Esophagus muscularis mucosa (tissue), 4 donors: ENCODE results near the gene SLC2A5. TPM values are rescaled to one million over a fixed set of nuclear protein-coding genes. Genes with fewer than 3 reads are reported as not detected.
"Not testable (repeated sequence)": the region's sequence is repeated elsewhere in the genome, so short reads cannot be mapped to it uniquely, and the experiment has no call there.

Experiments used
- DNase-seq: peaks from one replicate; pipeline ENCODE4 v3.0.0-alpha.2; 2017; ENCODE audit errors: extremely low spot score
- H3K27ac ChIP-seq, 4 donors: fragments of 200-600 bp; sonication (generic); replicated peaks in 1 of 4; 1 replicate in 3 of 4; 2 replicates in 1 of 4; pipeline ENCODE4 v1.5.1; 2016 to 2019; ENCODE audit warnings: mild to moderate bottlenecking in 1 of 4
- H3K27me3 ChIP-seq, 4 donors: fragments of 200-600 bp; sonication (generic); one replicate each; pipeline versions ENCODE4 v1.5.1 to v1.6.0; 2016 to 2019
- H3K36me3 ChIP-seq, 4 donors: fragments of 200-600 bp; sonication (generic); one replicate each; pipeline ENCODE4 v1.5.1; 2016 to 2019
- H3K4me1 ChIP-seq, 4 donors: fragments of 200-600 bp; sonication (generic); one replicate each; pipeline ENCODE4 v1.5.1; 2016 to 2019
- H3K4me3 ChIP-seq, 4 donors: fragments of 200-600 bp; sonication (generic); 1 replicate in 2 of 4; 2 replicates in 2 of 4; pipeline ENCODE4 v1.5.1; 2016 to 2019; ENCODE audit warnings: mild to moderate bottlenecking in 4 of 4, moderate library complexity in 1 of 4
- H3K9me3 ChIP-seq, 4 donors: fragments of 200-600 bp; sonication (generic); 1 replicate in 3 of 4; 2 replicates in 1 of 4; pipeline ENCODE4 v1.5.1; 2016 to 2019
- EP300 ChIP-seq: sonication (generic); formaldehyde crosslinking; IDR thresholded peaks from one replicate; pipeline ENCODE4 v1.6.1; 2017; ENCODE audit warnings: antibody characterized with exemption
- POLR2A ChIP-seq: fragments of 450-650 bp; IDR thresholded peaks from one replicate; pipeline ENCODE4 v1.6.1; 2017; ENCODE audit warnings: antibody characterized with exemption, moderate library complexity, mild to moderate bottlenecking, low read depth
- POLR2AphosphoS5 ChIP-seq, 2 donors: sonication (generic); formaldehyde crosslinking; IDR thresholded peaks; one replicate each; pipeline ENCODE4 v1.6.1; 2017; ENCODE audit warnings: antibody characterized with exemption in 2 of 2
- WGBS: methylation state at CpG from one replicate; pipeline ENCODE4 v1.1.5; 2018; 5-methylcytosine and 5-hydroxymethylcytosine counted together
- intact Hi-C: fragments of 100-400 bp; cut with DNase I; formaldehyde crosslinking; loops from one replicate; pipeline ENCODE4 v1.15.1; 2023
- total RNA-seq, 4 donors: library from RNA; depleted of rRNA; stranded (reverse); fragments of >200 nt; gene quantifications; one replicate each; pipeline versions ENCODE4 v1.1.0 to v1.2.1, GENCODE V29; 2016
- TF ChIP-seq, protein P1 (sequence below), 3 experiments: fragments of 200-600 bp in 2 of 3; fragments of 450-650 bp in 1 of 3; sonication (generic) in 2 of 3; IDR thresholded peaks; one replicate each; pipeline ENCODE4 v1.5.1; 2017 to 2019; ENCODE audit warnings: antibody characterized with exemption in 3 of 3, mild to moderate bottlenecking in 2 of 3, moderate library complexity in 1 of 3

SLC2A5 gene
- total RNA-seq, 4 donors from 2014 or later: 0.06 to 2.0 (median 0.57) TPM; not detected in 1

DNA sequence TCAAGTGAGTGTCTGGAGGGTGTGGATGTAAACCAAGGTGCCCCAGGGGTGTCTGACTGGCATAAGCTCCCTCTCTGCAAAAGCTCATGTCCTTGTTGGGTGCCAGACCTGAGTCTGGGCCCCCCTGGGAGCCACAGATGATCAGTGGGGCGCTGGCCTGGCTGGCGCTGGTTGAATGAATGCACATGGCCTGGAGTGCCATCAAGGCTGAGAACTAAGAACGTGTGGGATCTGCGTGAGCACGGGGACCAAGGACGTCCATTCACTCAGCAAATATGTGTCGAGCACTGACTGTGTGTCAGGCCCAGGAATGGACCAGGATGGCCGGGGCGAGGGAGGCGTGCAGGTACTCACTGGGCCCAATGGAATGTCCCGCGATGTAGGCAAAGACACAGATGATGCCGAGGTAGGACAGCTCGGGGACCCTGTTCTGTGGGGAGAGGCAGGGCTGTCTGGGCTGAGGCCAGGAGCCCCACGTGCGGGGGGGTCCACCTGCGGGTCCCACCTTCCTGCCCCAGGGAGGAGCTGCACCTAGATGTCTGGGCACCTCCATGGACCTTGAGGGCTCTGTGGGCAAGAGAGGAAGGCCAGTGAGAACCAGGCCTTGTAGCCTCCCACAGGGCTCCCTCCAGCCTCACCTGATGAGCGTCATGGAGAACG, 62.3 kb downstream of the SLC2A5 start:
- Histone ChIP-seq H3K4me1 (peaks cover 0 to 18% (median 0%) of the 10 kb centered on the region in 4 donors), H3K4me3 (no peak overlapping the region), H3K27me3 (no peaks in the 10 kb centered on the region), H3K36me3 (no peaks in the 10 kb centered on the region), H3K27ac (no peak overlapping the region), H3K9me3 (no peaks in the 10 kb centered on the region)
- WGBS: 93% methylated on average over 16 of the region's 19 CpGs
- TF ChIP-seq POLR2AphosphoS5 (IDR thresholded peaks at IDR 0.05): no peak
- no peak for TF ChIP-seq POLR2A
- TF ChIP-seq, protein P1, sequence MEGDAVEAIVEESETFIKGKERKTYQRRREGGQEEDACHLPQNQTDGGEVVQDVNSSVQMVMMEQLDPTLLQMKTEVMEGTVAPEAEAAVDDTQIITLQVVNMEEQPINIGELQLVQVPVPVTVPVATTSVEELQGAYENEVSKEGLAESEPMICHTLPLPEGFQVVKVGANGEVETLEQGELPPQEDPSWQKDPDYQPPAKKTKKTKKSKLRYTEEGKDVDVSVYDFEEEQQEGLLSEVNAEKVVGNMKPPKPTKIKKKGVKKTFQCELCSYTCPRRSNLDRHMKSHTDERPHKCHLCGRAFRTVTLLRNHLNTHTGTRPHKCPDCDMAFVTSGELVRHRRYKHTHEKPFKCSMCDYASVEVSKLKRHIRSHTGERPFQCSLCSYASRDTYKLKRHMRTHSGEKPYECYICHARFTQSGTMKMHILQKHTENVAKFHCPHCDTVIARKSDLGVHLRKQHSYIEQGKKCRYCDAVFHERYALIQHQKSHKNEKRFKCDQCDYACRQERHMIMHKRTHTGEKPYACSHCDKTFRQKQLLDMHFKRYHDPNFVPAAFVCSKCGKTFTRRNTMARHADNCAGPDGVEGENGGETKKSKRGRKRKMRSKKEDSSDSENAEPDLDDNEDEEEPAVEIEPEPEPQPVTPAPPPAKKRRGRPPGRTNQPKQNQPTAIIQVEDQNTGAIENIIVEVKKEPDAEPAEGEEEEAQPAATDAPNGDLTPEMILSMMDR (IDR thresholded peaks at IDR 0.05): no peak
- TF ChIP-seq EP300: no peak
- DNase-seq: no peak
- intact Hi-C loops: loop anchor here (5.0 kb wide), 1 partner anchor 95 kb away; no protein-coding TSS in a partner anchor

DNA sequence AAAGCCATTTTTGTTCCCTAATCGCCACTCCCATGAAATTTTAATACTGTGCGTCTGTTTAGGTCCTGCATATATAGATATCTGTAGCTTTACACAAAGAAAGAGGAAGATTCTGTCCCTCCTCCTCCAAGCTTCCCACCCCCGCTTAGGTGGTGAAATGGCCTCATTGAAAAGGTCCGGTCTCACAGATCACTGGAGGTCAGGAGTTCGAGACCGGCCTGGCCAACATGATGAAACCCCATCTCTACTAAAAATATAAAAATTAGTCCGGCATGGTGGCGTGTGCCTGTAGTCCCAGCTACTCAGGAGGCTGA, 64.1 kb downstream of the SLC2A5 start:
- Histone ChIP-seq H3K9me3 (no peaks in the 10 kb centered on the region), H3K27me3 (no peaks in the 10 kb centered on the region), H3K27ac (no peak overlapping the region), H3K36me3 (no peaks in the 10 kb centered on the region), H3K4me1 (peaks cover 0 to 13% (median 0%) of the 10 kb centered on the region in 4 donors), H3K4me3 (no peak overlapping the region)
- WGBS: 72% methylated on average over 8 of the region's 8 CpGs
- TF ChIP-seq POLR2AphosphoS5 (IDR thresholded peaks at IDR 0.05) (no peak), EP300 (no peak), POLR2A (no peak)
- TF ChIP-seq, protein P1 (IDR thresholded peaks at IDR 0.05): no peak
- intact Hi-C loops: loop anchor here (5.0 kb wide), 1 partner anchor 97 kb away; no protein-coding TSS in a partner anchor
- no peak for DNase-seq

DNA sequence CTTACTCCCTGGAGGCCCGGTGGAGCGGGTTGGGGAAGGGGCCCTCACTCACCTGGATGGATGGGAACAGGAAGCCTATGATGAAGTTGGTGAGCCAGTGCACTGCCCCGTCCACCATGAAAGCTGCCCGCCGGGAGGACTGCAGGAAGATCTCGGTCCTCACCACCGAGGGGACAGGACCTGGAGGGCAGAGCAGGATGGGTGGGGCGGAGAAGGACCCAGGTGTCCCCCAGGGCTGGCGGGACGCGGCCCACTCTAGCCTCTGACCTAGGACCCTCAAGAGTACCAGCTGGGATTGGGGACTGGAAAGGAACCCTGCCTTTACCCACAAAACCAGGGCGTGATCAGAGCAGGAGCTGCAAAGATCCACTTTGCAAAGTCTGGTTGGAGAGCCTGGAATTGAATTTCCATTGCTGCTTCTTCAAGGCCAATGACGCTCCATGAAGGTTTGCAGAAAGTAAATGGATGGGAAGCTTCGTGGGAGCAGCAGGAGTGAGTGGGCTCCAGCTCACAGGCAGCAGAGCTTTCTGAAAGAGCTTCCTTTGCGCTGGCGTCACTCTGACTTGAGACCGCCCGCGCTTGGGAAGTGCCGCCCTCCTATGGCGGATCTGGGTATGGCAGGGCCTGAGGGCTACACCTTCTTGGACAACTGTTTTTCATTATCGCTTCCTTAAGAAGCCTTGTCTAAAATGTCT, 64.6 kb downstream of the SLC2A5 start:
- Histone ChIP-seq H3K27ac (no peak overlapping the region), H3K36me3 (no peaks in the 10 kb centered on the region), H3K27me3 (no peaks in the 10 kb centered on the region), H3K9me3 (no peaks in the 10 kb centered on the region), H3K4me3 (no peak overlapping the region), H3K4me1 (peaks cover 0 to 8% (median 0%) of the 10 kb centered on the region in 4 donors)
- WGBS: 46% methylated on average over 14 of the region's 22 CpGs
- intact Hi-C loops: loop anchor here (5.0 kb wide), 1 partner anchor 97 kb away; no protein-coding TSS in a partner anchor
- TF ChIP-seq POLR2AphosphoS5 (IDR thresholded peaks at IDR 0.05): no peak
- TF ChIP-seq, protein P1 (IDR thresholded peaks at IDR 0.05): peak; percentile 90 to 96 (median 94)
- peak; percentile 95 for DNase-seq

DNA sequence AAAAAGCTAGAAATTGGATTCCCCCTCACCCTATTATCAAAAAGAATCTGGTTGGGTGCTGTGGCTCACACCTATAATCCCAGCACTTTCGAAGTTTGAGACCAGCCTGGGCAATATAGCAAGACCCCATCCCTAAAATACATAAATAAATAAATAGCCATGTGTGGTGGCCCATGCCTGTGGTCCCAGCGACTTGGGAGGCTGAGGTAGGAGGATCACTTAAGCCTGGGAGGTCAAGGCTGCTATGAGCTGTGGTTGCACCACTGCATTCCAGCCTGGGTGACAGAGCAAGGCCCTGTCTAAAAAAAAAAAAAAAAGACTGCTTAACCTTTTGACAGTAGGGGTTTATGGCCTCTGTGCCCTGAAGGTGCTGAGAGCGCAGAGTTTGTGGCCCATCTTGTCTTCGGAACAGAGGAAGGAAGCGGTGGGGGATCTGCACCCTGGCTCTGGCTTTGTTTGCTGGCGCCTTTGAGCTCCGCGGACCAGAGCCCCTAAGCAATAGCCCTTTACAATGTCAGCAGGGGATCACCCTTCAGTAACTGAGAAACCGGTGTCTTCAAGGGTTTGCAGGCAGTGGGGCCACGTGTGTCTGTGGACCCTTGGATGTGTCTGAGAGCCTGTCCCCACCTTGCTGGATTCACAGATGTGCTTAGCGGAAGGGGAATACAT, 65.3 kb downstream of the SLC2A5 start:
- Histone ChIP-seq H3K27ac (no peak overlapping the region), H3K4me3 (no peak overlapping the region), H3K36me3 (no peaks in the 10 kb centered on the region), H3K9me3 (no peaks in the 10 kb centered on the region), H3K27me3 (no peaks in the 10 kb centered on the region), H3K4me1 (peaks cover 0 to 8% (median 0%) of the 10 kb centered on the region in 4 donors)
- intact Hi-C loops: no loop called here
- DNase-seq: no peak
- 86% methylated on average over 11 of the region's 11 CpGs for WGBS
- TF ChIP-seq POLR2A (no peak), POLR2AphosphoS5 (IDR thresholded peaks at IDR 0.05) (no peak), EP300 (no peak)
- TF ChIP-seq, protein P1 (IDR thresholded peaks at IDR 0.05): no peak

DNA sequence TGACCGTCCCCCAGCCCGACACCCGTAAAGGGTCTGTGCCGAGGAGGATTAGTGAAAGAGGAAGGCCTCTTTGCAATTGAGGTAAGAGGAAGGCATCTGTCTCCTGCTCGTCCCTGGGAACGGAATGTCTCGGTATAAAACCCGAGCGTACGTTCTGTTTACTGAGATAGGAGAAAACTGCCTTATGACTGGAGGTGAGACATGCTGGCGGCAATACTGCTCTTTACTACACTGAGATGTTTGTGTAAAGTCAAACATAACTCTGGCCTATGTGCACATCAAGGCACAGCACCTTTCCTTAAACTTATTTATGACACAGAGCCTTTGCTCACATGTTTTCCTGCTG, 67.2 kb downstream of the SLC2A5 start:
- 81% methylated on average over 11 of the region's 11 CpGs for WGBS
- intact Hi-C loops, H3K9me3 ChIP-seq, H3K27me3 ChIP-seq, H3K36me3 ChIP-seq, H3K27ac ChIP-seq, H3K4me1 ChIP-seq, H3K4me3 ChIP-seq, DNase-seq: not testable (repeated sequence)

DNA sequence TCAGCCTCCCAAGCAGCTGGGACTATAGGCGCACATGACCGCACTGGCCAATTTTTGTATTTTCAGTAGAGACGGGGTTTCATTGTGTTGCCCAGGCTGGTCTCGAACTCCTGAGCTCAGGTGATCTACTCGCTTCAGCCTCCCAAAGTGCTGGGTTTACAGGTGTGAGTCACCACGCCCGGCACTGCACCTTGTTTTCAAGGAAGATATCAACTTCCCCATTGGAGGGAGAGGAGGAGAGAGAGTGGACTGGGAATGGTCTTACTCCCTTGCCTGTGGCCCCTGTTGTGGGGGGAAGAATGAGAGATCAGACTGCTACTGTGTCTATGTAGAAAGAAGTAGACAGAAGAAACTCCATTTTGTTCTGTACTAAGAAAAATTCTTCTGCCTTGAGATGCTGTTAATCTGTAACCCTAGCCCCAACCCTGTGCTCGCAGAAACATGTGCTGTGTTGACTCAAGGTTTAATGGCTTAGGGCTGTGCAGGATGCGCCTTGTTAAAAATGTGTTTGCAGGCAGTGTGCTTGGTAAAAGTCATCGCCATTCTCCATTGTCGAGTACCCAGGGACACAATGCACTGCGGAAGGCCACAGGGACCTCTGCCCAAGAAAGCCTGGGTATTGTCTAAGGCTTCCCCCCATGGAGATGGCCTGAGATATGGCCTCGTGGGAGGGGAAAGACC, 67.8 kb downstream of the SLC2A5 start:
- H3K36me3 ChIP-seq, H3K27me3 ChIP-seq, H3K4me3 ChIP-seq, DNase-seq, H3K4me1 ChIP-seq, H3K27ac ChIP-seq, intact Hi-C loops, H3K9me3 ChIP-seq: not testable (repeated sequence)
- 90% methylated on average over 13 of the region's 13 CpGs for WGBS

DNA sequence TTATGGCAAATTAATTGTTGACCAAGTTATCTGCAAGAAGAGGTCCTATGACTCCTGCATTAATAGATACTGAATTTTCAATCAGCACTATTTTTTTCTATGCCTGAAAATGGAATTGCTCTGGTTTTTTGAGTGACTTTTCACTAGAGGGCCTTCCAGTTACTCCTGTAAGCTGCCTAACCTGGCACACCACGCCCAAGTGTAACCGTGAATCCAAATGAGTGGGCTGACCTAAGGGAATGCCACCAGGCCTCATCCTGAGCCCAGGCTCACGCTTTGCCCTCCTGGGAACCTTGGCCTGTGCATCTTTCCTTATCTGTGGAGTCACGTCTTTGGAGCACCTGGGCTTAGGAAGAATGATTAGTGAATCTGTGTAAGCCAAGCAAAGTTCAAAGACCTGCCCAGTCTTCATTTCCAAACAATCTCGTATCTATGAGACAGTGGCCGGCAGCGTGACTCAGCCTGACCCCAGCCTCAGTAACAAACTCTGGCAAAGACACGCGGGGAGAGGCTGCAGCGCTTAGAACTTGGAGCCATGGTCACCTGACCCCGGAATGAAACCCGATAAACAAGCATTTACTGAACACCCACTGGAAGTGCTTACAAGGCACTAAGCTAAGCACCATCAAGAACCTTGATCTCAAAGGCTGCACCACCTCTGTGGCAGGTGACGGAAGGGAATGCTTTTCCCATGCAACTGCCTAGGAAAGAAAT, 75.3 kb downstream of the SLC2A5 start:
- intact Hi-C loops, H3K27ac ChIP-seq, H3K4me3 ChIP-seq, DNase-seq, H3K4me1 ChIP-seq, H3K36me3 ChIP-seq, H3K9me3 ChIP-seq, H3K27me3 ChIP-seq: not testable (repeated sequence)
- 91% methylated on average over 9 of the region's 13 CpGs for WGBS
